GM12801 (cell line): Measurements from ENCODE around the gene PSMG2.

ENCODE experiments used
- CTCF ChIP-seq: IDR thresholded peaks from one replicate; pipeline ENCODE4 v1.5.1; 2011; ENCODE audit warnings: control low read depth; ENCODE audit not compliant: insufficient read length; ENCODE audit errors: extremely low read depth

The PSMG2 gene

GRCh38 chr18:12765126-12765525, 62.3 kb downstream of the PSMG2 start:
- TF ChIP-seq CTCF, result no peak

- no peak for TF ChIP-seq CTCF
These were observed 62.7 kb downstream of the PSMG2 start for GRCh38 chr18:12765586-12765985.

GRCh38 chr18:12766986-12767433, 64.2 kb downstream of the PSMG2 start:
- TF ChIP-seq CTCF, result no peak

GRCh38 chr18:12767580-12768155, 64.8 kb downstream of the PSMG2 start:
- no peak for TF ChIP-seq CTCF

GRCh38 chr18:12768625-12769024, 65.8 kb downstream of the PSMG2 start:
- no peak for TF ChIP-seq CTCF

- TF ChIP-seq CTCF, result no peak
These were observed 66.3 kb downstream of the PSMG2 start for GRCh38 chr18:12769136-12769535.

- TF ChIP-seq CTCF, result no peak
These were observed 67.0 kb downstream of the PSMG2 start for GRCh38 chr18:12769644-12770440.
